Panc1 (cell line): ENCODE results near the gene PTTG1IP2. TPM values are rescaled to one million over a fixed set of nuclear protein-coding genes. Genes with fewer than 3 reads are reported as not detected.

Experiments
- ATAC-seq: fragments of 200-7000 bp; cut with Tn5 transposase; 2 replicates; pipeline ENCODE4 v1.9.1; 2020; ENCODE audit warnings: mild to moderate bottlenecking, moderate library complexity
- BruUV-seq: library from RNA; stranded (reverse); fragments of 400-500 nt; replicated peaks from 2 replicates; lab custom pipeline; 2021; lab: Mats Ljungman, UMichigan
- CTCF ChIA-PET: fragments of 300-600 bp; sonication (Branson Sonifier 250); formaldehyde crosslinking; loops from one replicate; lab custom pipeline; 2022; ENCODE audit warnings: antibody characterized with exemption; lab: Charles Lee
- POLR2A ChIA-PET: fragments of 300-600 bp; sonication (Branson Sonifier 250); formaldehyde crosslinking; loops from one replicate; lab custom pipeline; 2022; ENCODE audit warnings: antibody characterized with exemption; lab: Charles Lee
- DNase-seq: peaks from one replicate; pipeline ENCODE4 v3.0.0-alpha.2; 2010; ENCODE audit warnings: low read depth, low spot score
- H3K27ac ChIP-seq: 2 replicates; pipeline ENCODE4 v1.5.1; 2011; ENCODE audit warnings: mild to moderate bottlenecking, low read length, inconsistent platforms
- H3K27me3 ChIP-seq: fragments of 200-500 bp; sonication (Bioruptor generic); 2 replicates; pipeline ENCODE4 v1.6.0; 2014; ENCODE audit warnings: low read length, inconsistent platforms; ENCODE audit not compliant: control insufficient read depth, insufficient read depth
- H3K36me3 ChIP-seq: fragments of 200-500 bp; sonication (Bioruptor generic); 2 replicates; pipeline ENCODE4 v1.5.1; 2014; ENCODE audit warnings: inconsistent platforms, mild to moderate bottlenecking, low read length, moderate library complexity; ENCODE audit not compliant: control insufficient read depth, insufficient read depth
- H3K4me1 ChIP-seq: 2 replicates; pipeline ENCODE4 v1.5.1; 2011; ENCODE audit warnings: inconsistent platforms, mild to moderate bottlenecking, low read length, moderate library complexity; ENCODE audit not compliant: control insufficient read depth, insufficient read depth
- H3K4me3 ChIP-seq, 2 experiments: 2 replicates each; pipeline ENCODE4 v1.5.1; 2011 to 2012; ENCODE audit warnings: low read depth in 2 of 2, low read length in 2 of 2, mild to moderate bottlenecking in 2 of 2, inconsistent platforms in 1 of 2, moderate library complexity in 1 of 2
- H3K9me3 ChIP-seq: fragments of 200-500 bp; sonication (Bioruptor generic); 2 replicates; pipeline ENCODE4 v1.5.1; 2014; ENCODE audit warnings: low read depth, mild to moderate bottlenecking, inconsistent platforms, low read length, moderate library complexity; ENCODE audit not compliant: control insufficient read depth, insufficient read depth
- CTCF ChIP-seq: fragments of 450-650 bp; IDR thresholded peaks from 2 replicates; pipeline ENCODE4 v1.5.1; 2017; ENCODE audit warnings: mild to moderate bottlenecking
- POLR2AphosphoS5 ChIP-seq: IDR thresholded peaks from 2 replicates; pipeline ENCODE4 v1.6.1; 2012; ENCODE audit warnings: mild to moderate bottlenecking, low read depth, low read length, moderate library complexity
- REST ChIP-seq, 2 experiments: IDR thresholded peaks; 2 replicates each; pipeline ENCODE4 v1.6.1; 2011 to 2012; ENCODE audit warnings: low read depth in 2 of 2, control low read depth in 1 of 2, low read length in 1 of 2, mild to moderate bottlenecking in 1 of 2, moderate library complexity in 1 of 2; ENCODE audit not compliant: insufficient read depth in 1 of 2
- SIN3A ChIP-seq: IDR thresholded peaks from 2 replicates; pipeline ENCODE4 v1.6.1; 2012; ENCODE audit warnings: low read depth, mild to moderate bottlenecking, low read length, moderate library complexity, borderline replicate concordance; ENCODE audit not compliant: insufficient read depth
- TCF7L2 ChIP-seq: IDR thresholded peaks from 2 replicates; pipeline ENCODE4 v1.6.1; 2011; ENCODE audit warnings: mild to moderate bottlenecking, low read depth, low read length, inconsistent platforms
- in situ Hi-C: cut with HindIII; loops from 2 replicates; pipeline ENCODE4 v1.10.0; 2016; ENCODE audit warnings: low sequenced_read_pairs, low pct_unique_long_range_greater_than_20kb
- intact Hi-C: fragments of 100-400 bp; cut with micrococcal nuclease; formaldehyde crosslinking; loops from one replicate; pipeline ENCODE4 v1.10.0; 2022; ENCODE audit not compliant: unreplicated experiment
- total RNA-seq: library from RNA; stranded (reverse); gene quantifications from one replicate; pipeline ENCODE4 v1.2.1, GENCODE V29; 2021; ENCODE audit not compliant: unreplicated experiment

Gene PTTG1IP2
- total RNA-seq, 1 experiment from 2014 or later, result not detected

GRCh38 chr7:90453931-90454330 lies 15.5 kb upstream of the PTTG1IP2 start:
- CTCF ChIA-PET, result no interaction called here
- no TSS peak for BruUV-seq
- TF ChIP-seq POLR2AphosphoS5 (no peak), CTCF (no peak), SIN3A (no peak), TCF7L2 (no peak), REST (IDR thresholded peaks at IDR 0.05; ENCODE audit: insufficient read depth in 1 of 2, low read depth in 2 of 2, low read length in 1 of 2) (no peak)
- ATAC-seq (no peak), DNase-seq (no peak)
- Histone ChIP-seq H3K4me1 (0 out of 2 replicates have a peak, but pooled peaks cover 4% of the 10 kb centered on the region), H3K9me3 (no peaks in the 10 kb centered on the region), H3K36me3 (no peaks in the 10 kb centered on the region), H3K27me3 (peaks cover 2% of the 10 kb centered on the region; the same call in 1 of the 2 replicates), H3K4me3 (no peak overlapping the region), H3K27ac (no peak overlapping the region)
- intact Hi-C loops (loop anchor here (2.0 kb wide), 1 partner anchor 175 kb away; no protein-coding TSS in a partner anchor), in situ Hi-C loops (no loop called here)
- POLR2A ChIA-PET, result no interaction called here

- Histone ChIP-seq H3K9me3 (no peaks in the 10 kb centered on the region), H3K36me3 (no peaks in the 10 kb centered on the region), H3K4me1 (0 out of 2 replicates have a peak, but pooled peaks cover 4% of the 10 kb centered on the region), H3K4me3 (peak overlapping the region in 1 of 2 experiments; percentile 7; a peak in 1 of 4 replicates), H3K27me3 (peaks cover 2% of the 10 kb centered on the region; the same call in 1 of the 2 replicates), H3K27ac (no peak overlapping the region)
- ChIA-PET POLR2A (interaction anchor here (1.0 kb wide), 1 partner anchor 142 kb away, joined by 4 read pairs; no protein-coding TSS in a partner anchor), CTCF (interaction anchor here (0.6 to 1.2 kb wide), 6 partner anchors 14 to 580 kb away, joined by 3 to 6 read pairs (median 4); no protein-coding TSS in a partner anchor)
- no peak for TF ChIP-seq POLR2AphosphoS5
- TF ChIP-seq CTCF, result peak; percentile 72
- intact Hi-C loops (loop anchor here (2.0 to 5.0 kb wide), 2 partner anchors 173 to 577 kb away; no protein-coding TSS in a partner anchor), in situ Hi-C loops (no loop called here)
- ATAC-seq, result peak; percentile 86
- no TSS peak for BruUV-seq
- no peak for DNase-seq
These were observed 14.0 kb upstream of the PTTG1IP2 start for GRCh38 chr7:90455163-90456030.
